H1 (cell line): ENCODE data around the gene GPR179. TPM values are rescaled to one million over a fixed set of nuclear protein-coding genes. Genes with fewer than 3 reads are reported as not detected.
A peak's percentile ranks its signal among the peaks of the same experiment; 100 is the strongest.

Source experiments
- CTCF ChIA-PET: fragments of 300-600 bp; sonication (Branson Sonifier 250); formaldehyde crosslinking; loops from one replicate; lab custom pipeline; 2021; ENCODE audit not compliant: partially characterized antibody; lab: Charles Lee
- POLR2A ChIA-PET: fragments of 300-600 bp; sonication (Branson Sonifier 250); formaldehyde crosslinking; loops from one replicate; lab custom pipeline; 2021; ENCODE audit warnings: inconsistent platforms; ENCODE audit not compliant: partially characterized antibody; lab: Charles Lee
- DNase-seq, 2 experiments: peaks; one replicate each; pipeline versions ENCODE4 v3.0.0 to v3.0.0-alpha.2; 2010 to 2022; ENCODE audit warnings: low spot score in 2 of 2, low read depth in 1 of 2, mixed read lengths in 1 of 2
- FAIRE-seq: peaks from 2 replicates; lab custom pipeline; 2011; peaks lifted over from hg19 to GRCh38; lab: Jason Lieb, UNC
- H2AFZ ChIP-seq: 2 replicates; pipeline ENCODE4 v1.8.1; 2012; ENCODE audit warnings: low read length, inconsistent platforms
- H2AK5ac ChIP-seq: 2 replicates; pipeline ENCODE4 v1.6.1; 2013; ENCODE audit warnings: low read depth, low read length
- H2BK120ac ChIP-seq: replicated peaks from 2 replicates; pipeline ENCODE3; 2013; ENCODE audit warnings: low read depth, low read length, inconsistent platforms
- H2BK12ac ChIP-seq: 2 replicates; pipeline ENCODE4 v1.6.1; 2013; ENCODE audit warnings: low read depth, low read length
- H2BK15ac ChIP-seq: 2 replicates; pipeline ENCODE4 v1.6.1; 2013; ENCODE audit warnings: low read length
- H2BK20ac ChIP-seq: 2 replicates; pipeline ENCODE4 v1.6.1; 2013; ENCODE audit warnings: low read length
- H2BK5ac ChIP-seq: 2 replicates; pipeline ENCODE4 v1.6.1; 2013; ENCODE audit warnings: low read depth, low read length
- H3K14ac ChIP-seq: 2 replicates; pipeline ENCODE4 v1.6.1; 2013; ENCODE audit warnings: inconsistent platforms; ENCODE audit not compliant: insufficient read length
- H3K18ac ChIP-seq: 2 replicates; pipeline ENCODE4 v1.6.1; 2013; ENCODE audit warnings: low read length; ENCODE audit errors: extremely low read depth
- H3K23ac ChIP-seq: 2 replicates; pipeline ENCODE4 v1.6.1; 2013; ENCODE audit warnings: inconsistent platforms; ENCODE audit not compliant: insufficient read length
- H3K23me2 ChIP-seq: 2 replicates; pipeline ENCODE4 v1.6.1; 2013; ENCODE audit warnings: low read depth, low read length
- H3K27ac ChIP-seq: 2 replicates; pipeline ENCODE4 v1.6.1; 2011; ENCODE audit warnings: low read depth, low read length, inconsistent platforms
- H3K27me3 ChIP-seq, 4 experiments: replicated peaks in 1 of 4; 1 replicate in 1 of 4; 2 replicates in 3 of 4; pipeline versions ENCODE4 v1.6.1 to v1.8.1; 2011 to 2013; ENCODE audit warnings: low read length in 3 of 4, mild to moderate bottlenecking in 3 of 4, inconsistent platforms in 2 of 4, mixed read lengths in 2 of 4, moderate library complexity in 1 of 4; ENCODE audit not compliant: control insufficient read depth in 3 of 4, insufficient read depth in 3 of 4; ENCODE audit errors: extremely low read depth in 1 of 4
- H3K36me3 ChIP-seq, 4 experiments: 2 replicates each; pipeline versions ENCODE4 v1.6.1 to v1.8.1; 2011 to 2013; ENCODE audit warnings: mild to moderate bottlenecking in 4 of 4, low read length in 3 of 4, moderate library complexity in 2 of 4, control low read depth in 1 of 4, inconsistent platforms in 1 of 4; ENCODE audit not compliant: insufficient read depth in 4 of 4, control insufficient read depth in 2 of 4
- H3K4ac ChIP-seq: replicated peaks from 2 replicates; pipeline ENCODE3; 2013; ENCODE audit warnings: low read length, low read depth, mixed read lengths, inconsistent platforms; ENCODE audit not compliant: insufficient read length
- H3K4me1 ChIP-seq, 4 experiments: replicated peaks in 1 of 4; 1 replicate in 1 of 4; 2 replicates in 3 of 4; pipeline versions ENCODE4 v1.6.1 to v1.8.1; 2011 to 2013; ENCODE audit warnings: low read length in 3 of 4, inconsistent platforms in 2 of 4, mixed read lengths in 1 of 4; ENCODE audit not compliant: insufficient read depth in 4 of 4, control insufficient read depth in 3 of 4
- H3K4me2 ChIP-seq, 2 experiments: 2 replicates each; pipeline versions ENCODE4 v1.6.1 to v1.8.1; 2011 to 2013; ENCODE audit warnings: low read depth in 2 of 2, low read length in 2 of 2, control low read depth in 1 of 2, inconsistent platforms in 1 of 2, mild to moderate bottlenecking in 1 of 2; ENCODE audit not compliant: insufficient read depth in 1 of 2
- H3K4me3 ChIP-seq, 4 experiments: fragments of 200-600, 300-600 bp in 1 of 4; sonication (generic), shearing (Covaris generic), sonication (Bioruptor Twin) in 1 of 4; 2 replicates each; pipeline versions ENCODE4 v1.5.1 to v1.8.1; 2011 to 2016; ENCODE audit warnings: low read length in 4 of 4, low read depth in 3 of 4, control low read depth in 2 of 4, inconsistent platforms in 2 of 4, mild to moderate bottlenecking in 2 of 4, mixed read lengths in 1 of 4, moderate library complexity in 1 of 4; ENCODE audit not compliant: insufficient read depth in 2 of 4; ENCODE audit errors: extremely low read depth in 1 of 4
- H3K56ac ChIP-seq: replicated peaks from 2 replicates; pipeline ENCODE3; 2013; ENCODE audit warnings: low read depth, mild to moderate bottlenecking, mixed read lengths, low read length, inconsistent platforms; ENCODE audit not compliant: insufficient read length
- H3K79me1 ChIP-seq: 2 replicates; pipeline ENCODE4 v1.6.1; 2013; ENCODE audit warnings: low read depth, low read length, control low read depth
- H3K79me2 ChIP-seq, 2 experiments: 2 replicates each; pipeline versions ENCODE4 v1.6.1 to v1.8.1; 2012 to 2013; ENCODE audit warnings: low read length in 2 of 2, mild to moderate bottlenecking in 2 of 2, inconsistent platforms in 1 of 2; ENCODE audit not compliant: insufficient read depth in 2 of 2, control insufficient read depth in 1 of 2
- H3K9ac ChIP-seq, 4 experiments: replicated peaks in 1 of 4; 1 replicate in 1 of 4; 2 replicates in 3 of 4; pipeline versions ENCODE4 v1.6.1 to v1.8.1; 2011 to 2013; ENCODE audit warnings: low read depth in 3 of 4, low read length in 3 of 4, control low read depth in 2 of 4, mild to moderate bottlenecking in 2 of 4, moderate library complexity in 2 of 4, inconsistent platforms in 1 of 4; ENCODE audit errors: extremely low read depth in 1 of 4
- H3K9me3 ChIP-seq, 2 experiments: 2 replicates each; pipeline versions ENCODE4 v1.6.1 to v1.8.1; 2012 to 2013; ENCODE audit warnings: mild to moderate bottlenecking in 2 of 2, moderate library complexity in 2 of 2, control low read depth in 1 of 2, inconsistent platforms in 1 of 2, low read depth in 1 of 2, low read length in 1 of 2, mixed read lengths in 1 of 2; ENCODE audit not compliant: insufficient read depth in 2 of 2
- H4K20me1 ChIP-seq, 2 experiments: replicated peaks in 1 of 2; 2 replicates each; pipeline versions ENCODE3 to v1.8.1; 2011 to 2013; ENCODE audit warnings: inconsistent platforms in 2 of 2, low read length in 2 of 2, mild to moderate bottlenecking in 1 of 2; ENCODE audit not compliant: insufficient read depth in 2 of 2, control insufficient read depth in 1 of 2
- H4K5ac ChIP-seq: 2 replicates; pipeline ENCODE4 v1.6.1; 2013; ENCODE audit warnings: low read length, low read depth, mixed read lengths, inconsistent platforms; ENCODE audit not compliant: insufficient read length
- H4K8ac ChIP-seq: 2 replicates; pipeline ENCODE4 v1.8.0; 2013; ENCODE audit warnings: mild to moderate bottlenecking, moderate library complexity, low read length, inconsistent platforms; ENCODE audit not compliant: insufficient read depth; ENCODE audit errors: extremely low read depth
- H4K91ac ChIP-seq: replicated peaks from 2 replicates; pipeline ENCODE3; 2013; ENCODE audit warnings: low read length, mixed read lengths, inconsistent platforms; ENCODE audit not compliant: insufficient read length
- ASH2L ChIP-seq: fragments of 200-600, 300-600 bp; sonication (generic); IDR thresholded peaks from one replicate; pipeline ENCODE4 v1.7.1; 2017; ENCODE audit warnings: low read length
- CBX5 ChIP-seq: fragments of 300-800, 300-1000 bp; sonication (generic); IDR thresholded peaks from 2 replicates; pipeline ENCODE4 v1.7.1; 2016; ENCODE audit warnings: antibody characterized with exemption, low read length, low read depth
- GABPA ChIP-seq: IDR thresholded peaks from 2 replicates; pipeline ENCODE4 v1.6.1; 2011; ENCODE audit warnings: mild to moderate bottlenecking, low read length, moderate library complexity, borderline replicate concordance; ENCODE audit not compliant: insufficient read depth
- KDM4A ChIP-seq: IDR thresholded peaks from one replicate; pipeline ENCODE4 v1.7.1; 2012; ENCODE audit warnings: low read depth, mild to moderate bottlenecking, moderate library complexity, low read length, inconsistent platforms; ENCODE audit not compliant: severe bottlenecking
- POU5F1 ChIP-seq: IDR thresholded peaks from 2 replicates; pipeline ENCODE4 v1.6.1; 2011; ENCODE audit warnings: low read depth, mild to moderate bottlenecking, low read length, moderate library complexity
- SIRT6 ChIP-seq: IDR thresholded peaks from one replicate; pipeline ENCODE4 v1.7.1; 2012; ENCODE audit warnings: low read length, inconsistent platforms
- SIX5 ChIP-seq: IDR thresholded peaks from 2 replicates; pipeline ENCODE4 v1.6.1; 2011; ENCODE audit warnings: mild to moderate bottlenecking, low read depth, low read length
- TBP ChIP-seq: IDR thresholded peaks from 2 replicates; pipeline ENCODE4 v1.6.1; 2011; ENCODE audit warnings: low read depth, low read length, improper control_type of control experiment
- YY1 ChIP-seq: IDR thresholded peaks from 2 replicates; pipeline ENCODE4 v1.6.1; 2011; ENCODE audit warnings: low read depth, mild to moderate bottlenecking, low read length
- WGBS, 2 experiments: shearing (Covaris generic) in 1 of 2; methylation state at CpG; one replicate each; pipeline versions ENCODE4 v1.1.6 to v1.1.7; 2013 to 2015; ENCODE audit warnings: low lambda C conversion rate in 2 of 2, mixed read lengths in 2 of 2, inconsistent platforms in 1 of 2, low coverage in 1 of 2, missing lambda C conversion rate in 1 of 2; ENCODE audit not compliant: insufficient replicate concordance in 2 of 2, insufficient coverage in 1 of 2, insufficient read length in 1 of 2; ENCODE audit errors: extremely low coverage in 1 of 2, missing lambda C conversion rate in 1 of 2; 5-methylcytosine and 5-hydroxymethylcytosine counted together
- polyA plus RNA-seq, 7 experiments: library from polyadenylated mRNA; depleted of rRNA in 3 of 7; stranded (reverse) in 5 of 7; unstranded in 2 of 7; fragments of >200 nt in 5 of 7; fragments of 200-250 nt in 2 of 7; gene quantifications; 1 replicate in 5 of 7; 2 replicates in 1 of 7; 4 replicates in 1 of 7; pipeline versions ENCODE4 v1.2.1 to v1.2.3, GENCODE V29; 2011 to 2013; ENCODE audit warnings: missing spikeins in 2 of 7, mixed read lengths in 2 of 7
- total RNA-seq: library from RNA; stranded (reverse); fragmentation: NEBNext Ultra II Directional; extraction: Animal tissue kit (Norgen Biotek cat#: 25700); gene quantifications from 2 replicates; pipeline ENCODE4 v1.2.1, GENCODE V29; 2021
- TF ChIP-seq, protein P1 (sequence below): IDR thresholded peaks from 2 replicates; pipeline ENCODE4 v1.6.1; 2012; ENCODE audit warnings: inconsistent platforms

Gene GPR179
- total and polyA plus RNA-seq, 2 of the 8 experiments (the other 6 are each of a cell fraction or from before 2014, with no cell fraction given), result 0.02 to 0.07 TPM

DNA sequence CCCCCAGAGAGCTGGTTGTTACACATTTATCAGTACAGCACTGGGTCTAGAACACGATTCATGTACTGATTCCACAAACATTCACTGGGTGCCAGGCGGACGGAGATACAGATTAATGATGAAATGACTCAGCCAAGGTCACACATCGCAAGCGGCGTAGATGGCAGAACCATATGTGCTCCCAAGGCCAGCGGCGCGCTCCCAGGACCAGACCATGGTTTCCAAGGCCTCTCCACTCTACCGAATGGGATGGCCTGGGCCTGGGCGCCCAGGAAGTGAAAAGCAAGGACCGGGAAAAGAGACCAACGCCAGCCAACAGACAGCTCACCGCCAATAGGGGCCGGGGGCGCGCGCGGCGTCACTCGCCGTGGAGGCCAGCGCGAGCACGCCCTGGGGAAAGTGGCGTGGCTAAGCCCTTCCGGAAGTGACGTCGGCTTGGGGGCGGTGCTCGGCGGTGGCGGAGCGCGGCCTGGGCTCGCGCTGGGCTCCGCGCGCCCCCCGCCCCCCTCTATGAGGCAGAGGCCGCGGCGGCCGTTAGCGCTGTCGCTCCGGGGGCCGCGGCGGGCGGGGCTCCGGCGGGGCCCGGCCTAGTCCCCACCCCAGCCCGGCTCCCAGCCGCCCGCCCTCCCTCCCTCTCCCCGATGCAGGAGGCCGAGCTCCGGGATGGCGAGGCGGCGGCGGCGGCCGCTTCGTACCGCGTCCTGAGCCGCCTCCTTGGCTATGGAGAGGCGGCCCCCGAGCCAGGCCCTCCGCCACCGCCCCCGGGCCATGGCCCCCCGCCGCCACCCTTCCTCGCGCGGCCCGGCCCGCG is 7.9 kb upstream of the GPR179 start, which contains the start of gene SOCS7:
TSS of gene SOCS7 (plus strand) at position 433 of the 811 bp plus-strand sequence. CDS start at position 642, 209 bp downstream.
- ChIA-PET CTCF (interaction anchor here (0.8 to 25.7 kb wide), 11 partner anchors 8 to 250 kb away, joined by 3 to 400 read pairs (median 4); partner anchors contain the start of genes ARHGAP23 and GPR179), POLR2A (interaction anchor here (1.0 to 8.9 kb wide), 9 partner anchors 9 to 159 kb away, joined by 3 to 70 read pairs (median 4); no protein-coding TSS in a partner anchor)
- no peaks in the 10 kb centered on the region for H3K36me3 ChIP-seq
- H2AK5ac ChIP-seq, result no peak within 1 kb of the TSS
- peak within 1 kb of the TSS; percentile 95 for H4K8ac ChIP-seq
- H4K91ac ChIP-seq, result peak within 1 kb of the TSS; percentile 1
- H2BK5ac ChIP-seq, result peak within 1 kb of the TSS; percentile 68
- peak within 1 kb of the TSS; percentile 9; the same call in 1 of the 2 replicates for H3K27ac ChIP-seq
- peaks cover 6% of the 10 kb centered on the region; the same call in 1 of the 2 replicates for H3K79me1 ChIP-seq
- H3K4me2 ChIP-seq, result peak within 1 kb of the TSS; percentile 73 to 95
- H3K4me1 ChIP-seq, result peaks cover 0 to 13% (median 4%) of the 10 kb centered on the region in 4 experiments; a peak in 5 of 7 replicates
- peak within 1 kb of the TSS; percentile 69; the same call in 1 of the 2 replicates for H2BK12ac ChIP-seq
- no peak within 1 kb of the TSS for H2BK120ac ChIP-seq
- DNase-seq, result peak; percentile 36 to 95
- no peak within 1 kb of the TSS for H3K23ac ChIP-seq
- peaks cover 0 to 35% of the 10 kb centered on the region in 2 experiments; a peak in 3 of 4 replicates for H3K79me2 ChIP-seq
- peaks cover 8 to 15% of the 10 kb centered on the region in 2 experiments for H4K20me1 ChIP-seq
- H2BK20ac ChIP-seq, result peak within 1 kb of the TSS; percentile 82; the same call in 1 of the 2 replicates
- peak within 1 kb of the TSS; percentile 37 for H4K5ac ChIP-seq
- no peak within 1 kb of the TSS for H3K56ac ChIP-seq
- H3K9ac ChIP-seq, result peak within 1 kb of the TSS; percentile 29 to 89 (median 48); a peak in 5 of 7 replicates
- no peaks in the 10 kb centered on the region for H3K9me3 ChIP-seq
- 0 out of 2 replicates have a peak within 1 kb of the TSS, but pooled peaks have one; percentile 75 for H2BK15ac ChIP-seq
- peak within 1 kb of the TSS; percentile 67 to 87 (median 74) for H3K4me3 ChIP-seq
- FAIRE-seq, result no peak
- no peak within 1 kb of the TSS for H3K14ac ChIP-seq
- no peak within 1 kb of the TSS for H2AFZ ChIP-seq
- H3K27me3 ChIP-seq, result no peaks in the 10 kb centered on the region; a peak in 1 of 7 replicates
- WGBS, 2 experiments, result 34% methylated on average over 20 of the region's 84 CpGs; no CpG with 5 or more reads in 1 of the 2 experiments
- H3K23me2 ChIP-seq, result peaks cover 13% of the 10 kb centered on the region
- H3K18ac ChIP-seq, result peak within 1 kb of the TSS; percentile 74
- H3K4ac ChIP-seq, result no peak within 1 kb of the TSS
- TF ChIP-seq ASH2L (peak; percentile 24), POU5F1 (no peak), YY1 (no peak), SIRT6 (no peak), KDM4A (no peak), SIX5 (no peak), GABPA (peak; percentile 74; the same call in 1 of the 2 replicates), CBX5 (no peak), TBP (peak; percentile 54)
- TF ChIP-seq, protein P1, sequence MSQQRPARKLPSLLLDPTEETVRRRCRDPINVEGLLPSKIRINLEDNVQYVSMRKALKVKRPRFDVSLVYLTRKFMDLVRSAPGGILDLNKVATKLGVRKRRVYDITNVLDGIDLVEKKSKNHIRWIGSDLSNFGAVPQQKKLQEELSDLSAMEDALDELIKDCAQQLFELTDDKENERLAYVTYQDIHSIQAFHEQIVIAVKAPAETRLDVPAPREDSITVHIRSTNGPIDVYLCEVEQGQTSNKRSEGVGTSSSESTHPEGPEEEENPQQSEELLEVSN, result 0 out of 2 replicates have a peak, but pooled peaks have one; percentile 9
